GM13976 (cell line): ENCODE data around the gene MC1R.
"Not testable (repeated sequence)": the region's sequence is repeated elsewhere in the genome, so short reads cannot be mapped to it uniquely, and the experiment has no call there.

ENCODE experiments used
- DNase-seq: peaks from one replicate; pipeline ENCODE4 v3.0.0; 2012; ENCODE audit warnings: low spot score
- in situ Hi-C: fragments of 300-500 bp; cut with MboI; formaldehyde crosslinking; loops from one replicate; pipeline ENCODE4 v1.12.0; 2022; ENCODE audit warnings: low sequenced_read_pairs, mixed read lengths, inconsistent platforms; ENCODE audit not compliant: unreplicated experiment
- TF ChIP-seq, protein P1 (sequence below): IDR thresholded peaks from 2 replicates; pipeline ENCODE4 v1.5.1; 2012; ENCODE audit warnings: borderline replicate concordance, mild to moderate bottlenecking; ENCODE audit not compliant: insufficient read depth; ENCODE audit errors: extremely low read depth, missing control alignments, control extremely low read depth

Gene MC1R

DNA sequence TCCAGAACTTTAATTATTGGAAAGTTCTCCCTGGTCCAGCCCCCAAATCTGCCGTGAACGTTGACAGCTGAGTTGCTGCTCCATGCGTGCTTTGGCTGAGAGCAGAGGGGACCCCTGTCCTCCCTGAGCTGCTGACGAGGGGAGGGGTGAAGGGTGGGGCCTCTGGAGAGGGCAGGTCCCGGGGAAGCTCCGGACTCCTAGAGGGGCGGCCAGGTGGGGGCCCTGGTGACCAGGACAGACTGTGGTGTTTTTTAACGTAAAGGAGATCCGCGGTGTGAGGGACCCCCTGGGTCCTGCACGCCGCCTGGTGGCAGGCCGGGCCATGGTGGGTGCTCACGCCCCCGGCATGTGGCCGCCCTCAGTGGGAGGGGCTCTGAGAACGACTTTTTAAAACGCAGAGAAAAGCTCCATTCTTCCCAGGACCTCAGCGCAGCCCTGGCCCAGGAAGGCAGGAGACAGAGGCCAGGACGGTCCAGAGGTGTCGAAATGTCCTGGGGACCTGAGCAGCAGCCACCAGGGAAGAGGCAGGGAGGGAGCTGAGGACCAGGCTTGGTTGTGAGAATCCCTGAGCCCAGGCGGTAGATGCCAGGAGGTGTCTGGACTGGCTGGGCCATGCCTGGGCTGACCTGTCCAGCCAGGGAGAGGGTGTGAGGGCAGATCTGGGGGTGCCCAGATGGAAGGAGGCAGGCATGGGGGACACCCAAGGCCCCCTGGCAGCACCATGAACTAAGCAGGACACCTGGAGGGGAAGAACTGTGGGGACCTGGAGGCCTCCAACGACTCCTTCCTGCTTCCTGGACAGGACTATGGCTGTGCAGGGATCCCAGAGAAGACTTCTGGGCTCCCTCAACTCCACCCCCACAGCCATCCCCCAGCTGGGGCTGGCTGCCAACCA lies at the start of gene MC1R:
MC1R (plus strand) TSS at position 410 of the 895 bp plus-strand sequence; CDS start at position 807, 397 bp downstream.
- DNase-seq, result peak; percentile 68
- TF ChIP-seq, protein P1, sequence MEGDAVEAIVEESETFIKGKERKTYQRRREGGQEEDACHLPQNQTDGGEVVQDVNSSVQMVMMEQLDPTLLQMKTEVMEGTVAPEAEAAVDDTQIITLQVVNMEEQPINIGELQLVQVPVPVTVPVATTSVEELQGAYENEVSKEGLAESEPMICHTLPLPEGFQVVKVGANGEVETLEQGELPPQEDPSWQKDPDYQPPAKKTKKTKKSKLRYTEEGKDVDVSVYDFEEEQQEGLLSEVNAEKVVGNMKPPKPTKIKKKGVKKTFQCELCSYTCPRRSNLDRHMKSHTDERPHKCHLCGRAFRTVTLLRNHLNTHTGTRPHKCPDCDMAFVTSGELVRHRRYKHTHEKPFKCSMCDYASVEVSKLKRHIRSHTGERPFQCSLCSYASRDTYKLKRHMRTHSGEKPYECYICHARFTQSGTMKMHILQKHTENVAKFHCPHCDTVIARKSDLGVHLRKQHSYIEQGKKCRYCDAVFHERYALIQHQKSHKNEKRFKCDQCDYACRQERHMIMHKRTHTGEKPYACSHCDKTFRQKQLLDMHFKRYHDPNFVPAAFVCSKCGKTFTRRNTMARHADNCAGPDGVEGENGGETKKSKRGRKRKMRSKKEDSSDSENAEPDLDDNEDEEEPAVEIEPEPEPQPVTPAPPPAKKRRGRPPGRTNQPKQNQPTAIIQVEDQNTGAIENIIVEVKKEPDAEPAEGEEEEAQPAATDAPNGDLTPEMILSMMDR, result peak; percentile 36
- in situ Hi-C loops, result no loop called here

- DNase-seq, result no peak
- TF ChIP-seq, protein P1, result no peak
- in situ Hi-C loops, result no loop called here
These were observed 48.8 kb upstream of the MC1R start for GRCh38 chr16:89869911-89870310.

DNA sequence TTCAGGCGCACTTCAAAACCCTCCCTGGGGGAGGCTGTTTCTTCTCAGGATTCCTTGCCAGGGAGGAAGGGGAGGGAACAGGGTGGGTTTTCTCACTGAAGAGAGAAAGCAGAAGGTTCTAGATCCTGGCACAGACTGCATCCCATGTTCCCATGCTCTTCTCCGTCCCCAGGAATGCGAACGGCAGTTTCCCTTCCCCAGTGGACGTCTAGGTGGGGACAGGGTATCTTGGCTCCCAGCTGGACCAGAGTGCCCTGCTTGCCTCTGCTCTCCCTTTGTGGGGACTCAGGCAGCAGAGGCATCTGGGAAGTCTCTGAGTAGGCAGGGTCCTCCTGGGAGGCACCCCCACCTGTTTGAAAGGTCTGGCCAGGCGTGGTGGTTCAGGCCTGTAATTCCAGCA lies 48.2 kb upstream of the MC1R start:
- no peak for DNase-seq
- in situ Hi-C loops, result no loop called here
- TF ChIP-seq, protein P1, result no peak

DNA sequence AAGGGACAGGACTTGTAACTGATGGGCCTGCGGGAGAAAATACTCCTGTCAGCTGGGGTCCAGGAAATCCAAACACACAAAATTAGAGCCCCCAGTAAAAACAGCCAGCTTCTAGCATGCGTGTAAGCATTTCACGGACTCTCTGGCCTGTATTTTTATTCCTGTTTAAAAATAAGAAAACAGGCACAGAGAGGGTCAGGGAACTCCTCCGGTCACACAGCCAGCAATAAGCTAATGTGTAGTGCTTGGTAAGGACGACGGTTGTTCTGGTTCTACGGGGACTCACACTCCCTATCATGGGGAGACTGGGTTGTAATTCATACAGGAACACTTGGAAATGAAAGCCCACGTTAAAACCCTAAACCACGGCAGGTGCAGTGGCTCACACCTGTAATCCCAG lies 46.8 kb upstream of the MC1R start:
- no peak for DNase-seq
- in situ Hi-C loops, result no loop called here
- TF ChIP-seq, protein P1, result no peak

- TF ChIP-seq, protein P1, result no peak
- in situ Hi-C loops, result no loop called here
These were observed 45.3 kb upstream of the MC1R start, which contains the start of gene TCF25 for GRCh38 chr16:89873109-89873971. Gene TCF25, plus strand, starts transcription at chr16:89873592. Its CDS starts 76 bp downstream, at chr16:89873668.

GRCh38 chr16:89873972-89874689 lies 44.5 kb upstream of the MC1R start:
- in situ Hi-C loops, result no loop called here
- TF ChIP-seq, protein P1, result no peak

More at GRCh38 chr16:89873109-89873971, 45.3 kb upstream of the MC1R start, which contains the start of gene TCF25:
- DNase-seq, result peak; percentile 95

GRCh38 chr16:89879123-89879522 lies 39.5 kb upstream of the MC1R start:
- DNase-seq, in situ Hi-C loops: not testable (repeated sequence)

More at GRCh38 chr16:89873972-89874689, 44.5 kb upstream of the MC1R start:
- DNase-seq, result peak; percentile 99
